HAP-1 (cell line): ENCODE results near the gene MAGEA2B.
"Not testable (repeated sequence)": the region's sequence is repeated elsewhere in the genome, so short reads cannot be mapped to it uniquely, and the experiment has no call there.

Experiments
- DNase-seq, 2 experiments: peaks; one replicate each; pipeline ENCODE4 v3.0.0-alpha.2; 2016 to 2020; ENCODE audit warnings: low spot score in 2 of 2
- H3K27me3 ChIP-seq: fragments of 250-450 bp; sonication (Bioruptor Pico); 2 replicates; pipeline ENCODE4 v1.5.1; 2020; ENCODE audit warnings: low read depth, mild to moderate bottlenecking, moderate library complexity
- H3K36me3 ChIP-seq: fragments of 250-450 bp; sonication (Bioruptor Pico); replicated peaks from 2 replicates; pipeline ENCODE4 v1.5.1; 2020; ENCODE audit warnings: mild to moderate bottlenecking
- H3K4me1 ChIP-seq: fragments of 250-450 bp; sonication (Bioruptor Pico); 2 replicates; pipeline ENCODE4 v1.5.1; 2020; ENCODE audit warnings: mild to moderate bottlenecking
- H3K4me3 ChIP-seq: fragments of 250-450 bp; sonication (Bioruptor Pico); 2 replicates; pipeline ENCODE4 v1.5.1; 2020; ENCODE audit warnings: mild to moderate bottlenecking, moderate library complexity
- H3K9me3 ChIP-seq: fragments of 250-450 bp; sonication (Bioruptor Pico); 2 replicates; pipeline ENCODE4 v1.5.1; 2020; ENCODE audit warnings: mild to moderate bottlenecking, moderate library complexity
- in situ Hi-C: fragments of 300-500 bp; cut with MboI; formaldehyde crosslinking; loops from 3 replicates; pipeline ENCODE4 v1.14.3; 2020; ENCODE audit warnings: low sequenced_read_pairs, inconsistent platforms, mixed read lengths

The MAGEA2B gene, protein sequence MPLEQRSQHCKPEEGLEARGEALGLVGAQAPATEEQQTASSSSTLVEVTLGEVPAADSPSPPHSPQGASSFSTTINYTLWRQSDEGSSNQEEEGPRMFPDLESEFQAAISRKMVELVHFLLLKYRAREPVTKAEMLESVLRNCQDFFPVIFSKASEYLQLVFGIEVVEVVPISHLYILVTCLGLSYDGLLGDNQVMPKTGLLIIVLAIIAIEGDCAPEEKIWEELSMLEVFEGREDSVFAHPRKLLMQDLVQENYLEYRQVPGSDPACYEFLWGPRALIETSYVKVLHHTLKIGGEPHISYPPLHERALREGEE

DNA sequence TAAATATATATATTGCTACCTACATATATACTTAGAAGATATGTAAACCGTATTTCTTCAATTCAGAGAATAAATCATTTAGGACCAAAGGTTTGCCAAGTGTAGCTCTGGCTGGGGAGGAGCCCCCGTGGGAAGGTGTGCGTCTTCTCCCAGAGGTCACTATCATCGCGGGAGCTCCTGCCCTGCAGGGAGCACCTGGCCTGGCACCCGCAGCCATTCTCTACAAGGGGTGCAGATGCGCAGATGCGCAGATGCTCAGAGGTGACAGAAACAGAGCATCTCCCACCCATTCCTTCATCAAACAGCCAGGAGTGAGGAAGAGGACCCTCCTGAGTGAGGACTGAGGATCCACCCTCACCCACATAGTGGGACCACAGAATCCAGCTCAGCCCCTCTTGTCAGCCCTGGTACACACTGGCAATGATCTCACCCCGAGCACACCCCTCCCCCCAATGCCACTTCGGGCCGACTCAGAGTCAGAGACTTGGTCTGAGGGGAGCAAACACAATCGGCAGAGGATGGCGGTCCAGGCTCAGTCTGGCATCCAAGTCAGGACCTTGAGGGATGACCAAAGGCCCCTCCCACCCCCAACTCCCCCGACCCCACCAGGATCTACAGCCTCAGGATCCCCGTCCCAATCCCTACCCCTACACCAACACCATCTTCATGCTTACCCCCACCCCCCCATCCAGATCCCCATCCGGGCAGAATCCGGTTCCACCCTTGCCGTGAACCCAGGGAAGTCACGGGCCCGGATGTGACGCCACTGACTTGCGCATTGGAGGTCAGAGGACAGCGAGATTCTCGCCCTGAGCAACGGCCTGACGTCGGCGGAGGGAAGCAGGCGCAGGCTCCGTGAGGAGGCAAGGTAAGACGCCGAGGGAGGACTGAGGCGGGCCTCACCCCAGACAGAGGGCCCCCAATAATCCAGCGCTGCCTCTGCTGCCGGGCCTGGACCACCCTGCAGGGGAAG is at the start of gene MAGEA2B:
Gene MAGEA2B (plus strand): TSS at position 814 of the 973 bp plus-strand sequence. CDS start 2,479 bp downstream, outside the sequence.
- H3K27me3 ChIP-seq, H3K4me1 ChIP-seq, H3K36me3 ChIP-seq, DNase-seq, H3K9me3 ChIP-seq, H3K4me3 ChIP-seq, in situ Hi-C loops: not testable (repeated sequence)

DNA sequence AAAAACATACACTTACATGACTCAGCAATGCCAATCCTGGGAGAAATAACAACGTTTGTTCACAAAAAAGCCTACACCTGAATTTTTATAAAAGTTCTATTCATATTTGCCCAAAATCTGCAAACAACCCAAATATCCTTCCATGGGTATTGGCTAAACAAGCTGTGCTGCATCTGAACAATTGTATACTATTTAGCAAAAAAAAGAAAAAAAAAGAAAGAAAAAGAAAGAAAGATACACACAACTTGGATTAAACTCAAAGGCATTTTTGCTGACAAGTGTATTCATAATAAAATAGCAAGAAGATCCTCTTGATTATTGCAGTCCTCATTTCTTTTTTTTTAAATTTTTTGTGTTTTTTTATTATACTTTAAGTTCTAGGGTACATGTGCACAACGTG is 40.3 kb upstream of the MAGEA2B start:
- DNase-seq = no peak
- Histone ChIP-seq H3K9me3 (no peaks in the 10 kb centered on the region), H3K4me3 (no peak overlapping the region), H3K36me3 (no peaks in the 10 kb centered on the region), H3K4me1 (no peaks in the 10 kb centered on the region), H3K27me3 (no peaks in the 10 kb centered on the region)
- in situ Hi-C loops = no loop called here

DNA sequence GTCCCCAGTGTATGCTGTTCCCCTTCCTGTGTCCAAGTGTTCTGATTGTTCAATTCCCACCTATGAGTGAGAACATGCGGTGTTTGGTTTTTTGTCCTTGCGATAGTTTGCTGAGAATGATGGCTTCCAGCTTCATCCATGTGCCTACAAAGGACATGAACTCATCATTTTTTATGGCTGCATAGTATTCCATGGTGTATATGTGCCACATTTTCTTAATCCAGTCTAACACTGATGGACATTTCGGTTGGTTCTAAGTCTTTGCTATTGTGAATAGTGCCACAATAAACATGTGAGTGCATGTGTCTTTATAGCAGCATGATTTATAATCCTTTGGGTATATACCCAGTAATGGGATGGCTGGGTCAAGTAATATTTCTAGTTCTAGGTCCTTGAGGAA is 39.8 kb upstream of the MAGEA2B start:
- H3K36me3 ChIP-seq, H3K4me1 ChIP-seq, H3K27me3 ChIP-seq, H3K9me3 ChIP-seq, in situ Hi-C loops, H3K4me3 ChIP-seq, DNase-seq: not testable (repeated sequence)

DNA sequence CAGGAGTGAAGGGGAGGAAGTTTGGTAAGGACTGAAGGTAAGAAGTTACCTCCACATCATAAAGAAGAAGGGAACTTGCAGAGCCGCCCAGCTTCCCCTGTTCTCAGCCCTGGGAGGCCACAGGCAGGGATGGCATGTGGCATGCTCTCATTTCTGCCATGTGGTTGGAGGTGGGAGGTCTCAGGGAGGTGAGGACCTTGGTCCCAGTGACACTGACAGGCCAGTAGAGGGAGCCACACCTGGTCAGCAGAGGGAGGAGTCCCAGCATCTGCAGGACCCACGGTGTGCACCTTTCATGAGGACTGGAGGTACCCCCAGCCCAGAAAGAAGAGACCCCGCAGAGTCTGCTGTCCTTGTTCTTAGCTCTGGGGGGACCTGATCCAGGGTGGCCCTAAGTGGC is 33.4 kb upstream of the MAGEA2B start:
- DNase-seq, H3K4me1 ChIP-seq, H3K27me3 ChIP-seq, in situ Hi-C loops, H3K36me3 ChIP-seq, H3K9me3 ChIP-seq, H3K4me3 ChIP-seq: not testable (repeated sequence)

DNA sequence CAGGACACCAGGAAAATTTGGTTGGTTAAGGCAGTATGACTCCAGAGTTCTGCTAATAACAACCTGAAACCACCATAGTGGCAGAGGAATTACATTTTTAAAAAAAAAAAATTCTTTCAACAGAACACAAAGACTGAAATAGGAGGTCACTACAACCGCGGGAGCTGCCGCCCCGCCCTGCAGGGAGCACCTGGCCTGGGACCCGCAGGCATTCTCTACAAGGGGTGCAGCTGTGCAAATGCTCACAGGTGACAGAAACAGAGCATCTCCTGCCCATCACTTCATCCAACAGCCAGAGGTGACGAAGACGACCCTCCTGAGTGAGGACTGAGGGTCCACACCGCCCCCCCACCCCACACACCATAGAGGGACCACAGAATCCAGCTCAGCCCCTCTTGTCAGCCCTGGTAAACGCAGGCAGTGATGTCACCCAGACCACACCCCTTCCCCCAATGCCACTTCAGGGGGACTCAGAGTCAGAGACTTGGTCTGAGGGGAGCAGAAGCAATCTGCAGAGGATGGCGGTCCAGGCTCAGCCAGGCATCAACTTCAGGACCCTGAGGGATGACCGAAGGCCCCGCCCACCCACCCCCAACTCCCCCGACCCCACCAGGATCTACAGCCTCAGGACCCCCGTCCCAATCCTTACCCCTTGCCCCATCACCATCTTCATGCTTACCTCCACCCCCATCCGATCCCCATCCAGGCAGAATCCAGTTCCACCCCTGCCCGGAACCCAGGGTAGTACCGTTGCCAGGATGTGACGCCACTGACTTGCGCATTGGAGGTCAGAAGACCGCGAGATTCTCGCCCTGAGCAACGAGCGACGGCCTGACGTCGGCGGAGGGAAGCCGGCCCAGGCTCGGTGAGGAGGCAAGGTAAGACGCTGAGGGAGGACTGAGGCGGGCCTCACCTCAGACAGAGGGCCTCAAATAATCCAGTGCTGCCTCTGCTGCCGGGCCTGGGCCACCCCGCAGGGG is 16.2 kb upstream of the MAGEA2B start, which contains the start of gene MAGEA3:
Gene MAGEA3 (plus strand): TSS at position 843 of the 980 bp plus-strand sequence. CDS start 2,039 bp downstream, outside the sequence.
- H3K36me3 ChIP-seq, H3K4me1 ChIP-seq, H3K4me3 ChIP-seq, H3K27me3 ChIP-seq, DNase-seq, in situ Hi-C loops, H3K9me3 ChIP-seq: not testable (repeated sequence)

DNA sequence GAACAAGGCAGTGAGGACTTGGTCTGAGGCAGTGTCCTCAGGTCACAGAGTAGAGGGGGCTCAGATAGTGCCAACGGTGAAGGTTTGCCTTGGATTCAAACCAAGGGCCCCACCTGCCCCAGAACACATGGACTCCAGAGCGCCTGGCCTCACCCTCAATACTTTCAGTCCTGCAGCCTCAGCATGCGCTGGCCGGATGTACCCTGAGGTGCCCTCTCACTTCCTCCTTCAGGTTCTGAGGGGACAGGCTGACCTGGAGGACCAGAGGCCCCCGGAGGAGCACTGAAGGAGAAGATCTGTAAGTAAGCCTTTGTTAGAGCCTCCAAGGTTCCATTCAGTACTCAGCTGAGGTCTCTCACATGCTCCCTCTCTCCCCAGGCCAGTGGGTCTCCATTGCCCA is 14.0 kb upstream of the MAGEA2B start:
- H3K36me3 ChIP-seq, H3K9me3 ChIP-seq, in situ Hi-C loops, H3K27me3 ChIP-seq, H3K4me1 ChIP-seq, H3K4me3 ChIP-seq, DNase-seq: not testable (repeated sequence)

DNA sequence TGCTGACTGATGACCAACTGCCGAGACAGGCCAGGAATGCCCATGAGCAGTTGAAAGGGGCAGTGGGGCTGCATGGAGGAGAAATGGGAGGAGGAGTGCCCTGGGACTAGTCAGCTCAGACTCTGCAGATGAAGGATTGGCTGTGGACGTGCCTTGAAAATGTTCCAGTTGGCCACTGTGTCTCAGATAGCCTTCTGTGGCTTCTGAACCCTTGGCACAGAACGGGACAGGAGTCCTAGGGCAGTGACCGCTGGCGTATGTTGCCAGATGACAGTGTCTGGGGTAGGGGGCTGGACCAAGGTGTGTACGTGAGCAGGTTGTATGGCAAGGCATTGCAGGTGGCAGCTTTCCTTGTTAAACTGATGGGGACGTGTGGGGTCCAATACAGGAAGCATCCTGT is 7.9 kb upstream of the MAGEA2B start:
- H3K36me3 ChIP-seq, H3K27me3 ChIP-seq, DNase-seq, H3K9me3 ChIP-seq, in situ Hi-C loops, H3K4me3 ChIP-seq, H3K4me1 ChIP-seq: not testable (repeated sequence)

DNA sequence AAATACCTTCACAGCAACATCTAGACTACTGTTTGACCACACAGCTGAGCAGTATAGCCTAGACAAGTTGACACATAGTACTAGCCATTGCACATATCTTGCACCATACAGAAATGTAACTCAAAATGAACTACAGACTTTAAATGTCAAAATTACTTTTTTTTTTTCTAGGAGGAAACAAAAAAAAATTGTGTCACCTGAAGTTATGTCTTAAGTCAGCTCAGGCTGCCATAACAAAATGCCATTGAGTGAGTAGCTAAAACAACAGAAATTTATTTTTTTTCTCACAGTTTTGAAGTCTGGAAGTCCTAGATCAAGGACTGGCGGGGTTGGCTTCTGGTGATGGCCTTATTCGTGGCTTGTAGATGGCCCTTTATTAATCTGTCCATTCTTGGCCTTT is 5.3 kb upstream of the MAGEA2B start, which contains the start of gene CSAG2:
Gene CSAG2 (minus strand): TSS at position 101 of the 400 bp plus-strand sequence. CDS start 161 bp downstream, outside the sequence.
- DNase-seq = not testable (repeated sequence)

DNA sequence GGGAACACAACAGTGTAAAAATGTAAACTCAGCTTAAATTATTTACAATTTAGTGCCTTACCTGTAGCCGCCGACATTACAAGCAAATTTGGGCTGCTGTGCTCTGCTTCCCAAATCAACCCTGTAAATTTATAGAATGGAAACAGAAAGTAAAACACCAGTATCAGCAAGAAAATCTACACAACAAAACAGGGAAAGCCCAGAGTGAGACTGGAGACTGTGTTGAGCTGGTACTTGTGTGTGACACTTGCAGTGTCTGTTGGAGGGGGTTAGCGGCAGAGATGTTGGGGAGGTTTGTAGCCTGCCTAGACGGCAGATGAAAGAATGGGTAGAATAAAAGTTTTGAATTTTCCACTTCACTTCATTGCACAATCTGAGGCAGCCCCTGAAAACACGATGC is 1.2 kb upstream of the MAGEA2B start:
- H3K27me3 ChIP-seq, H3K36me3 ChIP-seq, DNase-seq, H3K4me1 ChIP-seq, H3K9me3 ChIP-seq, H3K4me3 ChIP-seq, in situ Hi-C loops: not testable (repeated sequence)

More for the DNA sequence above, 5.3 kb upstream of the MAGEA2B start, which contains the start of gene CSAG2:
- H3K9me3 ChIP-seq, H3K4me1 ChIP-seq, H3K4me3 ChIP-seq, H3K36me3 ChIP-seq, H3K27me3 ChIP-seq, in situ Hi-C loops: not testable (repeated sequence)

DNA sequence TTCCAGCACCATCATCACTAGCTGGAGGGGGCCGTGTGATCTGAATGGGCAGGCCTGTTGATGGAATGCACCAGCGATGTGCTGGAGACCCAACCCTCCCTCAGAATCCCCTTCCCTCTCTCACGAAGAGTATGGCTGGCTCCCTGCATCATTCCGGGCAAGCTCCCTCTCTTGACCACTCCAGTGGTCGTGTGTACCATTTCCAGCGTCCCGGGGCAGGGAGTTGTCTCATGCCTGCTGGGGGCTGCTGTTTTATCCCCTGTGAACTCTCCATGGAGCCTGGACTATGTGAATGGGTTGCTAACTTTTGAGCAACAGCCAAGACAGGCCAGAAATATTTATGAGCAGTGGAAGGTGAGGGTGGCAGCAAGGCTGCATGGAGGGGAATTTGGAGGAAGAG is 11.0 kb downstream of the MAGEA2B start:
- no peak overlapping the region for H3K4me3 ChIP-seq
- no peaks in the 10 kb centered on the region for H3K27me3 ChIP-seq
- H3K4me1 ChIP-seq = no peaks in the 10 kb centered on the region
- H3K36me3 ChIP-seq = no peaks in the 10 kb centered on the region
- no peak for DNase-seq
- in situ Hi-C loops = no loop called here
- H3K9me3 ChIP-seq = no peaks in the 10 kb centered on the region

DNA sequence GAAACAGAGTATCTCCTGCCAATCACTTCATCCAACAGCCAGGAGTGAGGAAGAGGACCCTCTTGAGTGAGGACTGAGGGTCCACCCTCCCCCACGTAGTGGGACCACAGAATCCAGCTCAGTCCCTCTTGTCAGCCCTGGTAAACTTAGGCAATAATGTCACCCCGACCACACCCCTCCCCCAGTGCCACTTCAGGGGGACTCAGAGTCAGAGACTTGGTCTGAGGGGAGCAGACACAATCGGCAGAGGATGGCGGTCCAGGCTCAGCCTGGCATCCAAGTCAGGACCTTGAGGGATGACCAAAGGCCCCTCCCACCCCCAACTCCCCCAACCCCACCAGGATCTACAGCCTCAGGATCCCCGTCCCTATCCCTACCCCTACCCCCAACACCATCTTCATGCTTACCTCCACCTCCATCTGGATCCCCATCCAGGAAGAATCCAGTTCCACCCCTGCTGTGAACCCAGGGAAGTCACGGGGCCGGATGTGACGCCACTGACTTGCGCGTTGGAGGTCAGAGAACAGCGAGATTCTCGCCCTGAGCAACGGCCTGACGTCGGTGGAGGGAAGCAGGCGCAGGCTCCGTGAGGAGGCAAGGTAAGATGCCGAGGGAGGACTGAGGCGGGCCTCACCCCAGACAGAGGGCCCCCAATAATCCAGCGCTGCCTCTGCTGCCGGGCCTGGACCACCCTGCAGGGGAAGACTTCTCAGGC is 19.0 kb downstream of the MAGEA2B start, which contains the start of the genes CSAG1 and MAGEA12:
Gene CSAG1 (minus strand): TSS at position 461 of the 715 bp plus-strand sequence. CDS start 1,261 bp downstream, outside the sequence.
Gene MAGEA12 (plus strand): TSS at position 497 of the 715 bp plus-strand sequence. CDS start 2,405 bp downstream, outside the sequence.
- in situ Hi-C loops = no loop called here
- Histone ChIP-seq H3K36me3 (no peaks in the 10 kb centered on the region), H3K27me3 (no peaks in the 10 kb centered on the region; the same call in 1 of the 2 replicates), H3K4me1 (no peaks in the 10 kb centered on the region), H3K4me3 (no peak within 1 kb of the TSS), H3K9me3 (no peaks in the 10 kb centered on the region)
- no peak for DNase-seq

DNA sequence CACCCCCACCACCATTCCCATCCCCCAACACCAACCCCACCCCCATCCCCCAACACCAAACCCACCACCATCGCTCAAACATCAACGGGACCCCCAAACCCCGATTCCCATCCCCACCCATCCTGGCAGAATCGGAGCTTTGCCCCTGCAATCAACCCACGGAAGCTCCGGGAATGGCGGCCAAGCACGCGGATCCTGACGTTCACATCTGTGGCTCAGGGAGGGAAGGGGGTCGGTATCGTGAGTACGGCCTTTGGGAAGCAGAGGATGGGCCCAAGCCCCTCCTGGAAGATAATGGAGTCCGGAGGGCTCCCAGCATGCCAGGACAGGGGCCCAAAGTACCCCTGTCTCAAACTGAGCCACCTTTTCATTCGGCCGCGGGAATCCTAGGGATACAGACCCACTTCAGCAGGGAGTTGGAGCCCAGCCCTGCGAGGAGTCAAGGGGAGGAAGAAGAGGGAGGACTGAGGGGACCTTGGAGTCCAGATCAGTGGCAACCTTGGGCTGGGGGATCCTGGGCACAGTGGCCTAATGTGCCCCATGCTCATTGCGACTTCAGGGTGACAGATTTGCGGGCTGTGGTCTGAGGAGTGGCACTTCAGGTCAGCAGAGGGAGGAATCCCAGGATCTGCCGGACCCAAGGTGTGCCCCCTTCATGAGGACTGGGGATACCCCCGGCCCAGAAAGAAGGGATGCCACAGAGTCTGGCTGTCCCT is 19.9 kb downstream of the MAGEA2B start:
- DNase-seq, H3K36me3 ChIP-seq, H3K27me3 ChIP-seq, in situ Hi-C loops, H3K9me3 ChIP-seq, H3K4me1 ChIP-seq, H3K4me3 ChIP-seq: not testable (repeated sequence)
